Nephron (organoid): ENCODE measurements around the gene CCNL2.
"Not testable (repeated sequence)": the region's sequence is repeated elsewhere in the genome, so short reads cannot be mapped to it uniquely, and the experiment has no call there.

Source experiments
- H3K27ac Mint-ChIP-seq, 3 experiments: 2 replicates each; pipeline ENCODE4 v1.8.0; 2020; ENCODE audit warnings: mixed read lengths in 3 of 3, mild to moderate bottlenecking in 2 of 3, moderate library complexity in 1 of 3
- H3K27me3 Mint-ChIP-seq: 2 replicates; pipeline ENCODE4 v1.8.0; 2021; ENCODE audit warnings: low read depth, mild to moderate bottlenecking, moderate library complexity, mixed read lengths
- H3K36me3 Mint-ChIP-seq: 2 replicates; pipeline ENCODE4 v1.8.0; 2020; ENCODE audit warnings: low read depth, mixed read lengths
- H3K4me1 Mint-ChIP-seq: 2 replicates; pipeline ENCODE4 v1.8.0; 2020; ENCODE audit warnings: mixed read lengths
- H3K4me3 Mint-ChIP-seq, 3 experiments: 2 replicates each; pipeline ENCODE4 v1.8.0; 2020; ENCODE audit warnings: mild to moderate bottlenecking in 3 of 3, mixed read lengths in 3 of 3, moderate library complexity in 2 of 3
- H3K9me3 Mint-ChIP-seq: 2 replicates; pipeline ENCODE4 v1.8.0; 2020; ENCODE audit warnings: mixed read lengths
- CTCF ChIP-seq, 3 experiments: fragments of 200-600 bp; sonication (generic); IDR thresholded peaks; one replicate each; pipeline ENCODE4 v1.5.0; 2021; ENCODE audit warnings: antibody characterized with exemption in 3 of 3; ENCODE audit not compliant: unreplicated experiment in 3 of 3

Gene CCNL2

DNA sequence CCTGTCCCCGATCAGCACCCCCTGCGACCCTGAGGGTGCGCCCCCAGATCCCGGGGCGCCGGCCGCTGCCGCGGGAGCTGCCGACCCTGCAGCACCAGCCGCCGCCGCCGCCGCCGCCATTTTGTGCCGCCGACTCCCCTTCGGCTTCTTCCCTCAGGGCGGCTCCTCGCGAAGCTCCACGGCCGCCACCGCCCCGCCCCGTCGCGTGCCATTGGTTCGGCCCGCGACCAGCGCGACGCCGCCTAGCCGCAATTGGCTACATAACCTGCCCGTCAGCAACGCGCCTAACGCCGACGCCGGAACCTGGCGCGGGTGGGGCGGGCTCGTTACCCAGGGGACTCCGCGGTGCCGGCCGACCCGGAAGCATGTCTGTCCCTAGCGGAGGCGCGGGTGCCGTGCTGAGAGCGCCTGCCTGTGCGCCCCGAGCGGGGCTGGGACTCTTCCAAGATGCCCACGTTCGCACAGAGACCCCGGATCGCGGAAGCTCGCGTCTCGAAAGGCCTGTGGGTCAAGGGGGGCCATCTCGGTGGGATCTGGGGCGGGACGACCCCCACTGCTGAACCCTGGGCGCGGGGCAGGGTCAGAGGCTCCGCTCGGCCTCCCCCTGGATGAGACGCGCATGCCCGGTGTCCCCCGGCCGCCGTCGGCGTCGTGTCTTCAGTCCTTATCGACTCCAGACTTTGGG, at the start of gene CCNL2:
Gene CCNL2 (minus strand): TSS at position 149 of the 685 bp plus-strand sequence. CDS start 29 bp downstream, at position 120.
- Mint-ChIP-seq H3K4me3 (peak within 1 kb of the TSS; percentile 96 to 98 (median 97)), H3K27me3 (no peaks in the 10 kb centered on the region), H3K27ac (peak within 1 kb of the TSS; percentile 75 to 89 (median 88)), H3K4me1 (peaks cover 26% of the 10 kb centered on the region), H3K9me3 (no peaks in the 10 kb centered on the region), H3K36me3 (peaks cover 43% of the 10 kb centered on the region)
- TF ChIP-seq CTCF (IDR thresholded peaks at IDR 0.05; ENCODE audit: unreplicated experiment in 3 of 3) = peak; percentile 55 to 66 (median 60)

DNA sequence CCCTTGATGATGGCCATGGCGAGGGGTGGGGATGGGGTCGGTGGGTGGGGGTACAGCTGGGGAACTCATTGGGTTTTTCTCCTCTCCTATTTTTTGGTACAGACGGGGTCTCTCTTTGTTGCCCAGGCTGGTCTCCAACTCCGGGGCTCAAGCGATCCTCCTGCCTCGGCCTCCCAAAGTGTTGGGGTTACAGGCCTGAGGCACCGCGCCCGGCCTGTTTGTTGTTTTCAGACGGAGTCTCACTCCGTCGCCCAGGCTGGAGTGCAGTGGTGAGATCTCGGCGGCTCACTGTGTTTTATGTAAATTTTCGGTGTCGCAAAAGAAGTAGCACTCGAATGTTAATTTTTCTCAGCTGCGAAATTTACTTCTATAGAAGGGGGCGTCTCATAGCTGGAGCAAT, 47.5 kb upstream of the CCNL2 start:
- not testable (repeated sequence) for H3K9me3 Mint-ChIP-seq, H3K27me3 Mint-ChIP-seq, H3K27ac Mint-ChIP-seq, H3K4me3 Mint-ChIP-seq, H3K36me3 Mint-ChIP-seq, H3K4me1 Mint-ChIP-seq

DNA sequence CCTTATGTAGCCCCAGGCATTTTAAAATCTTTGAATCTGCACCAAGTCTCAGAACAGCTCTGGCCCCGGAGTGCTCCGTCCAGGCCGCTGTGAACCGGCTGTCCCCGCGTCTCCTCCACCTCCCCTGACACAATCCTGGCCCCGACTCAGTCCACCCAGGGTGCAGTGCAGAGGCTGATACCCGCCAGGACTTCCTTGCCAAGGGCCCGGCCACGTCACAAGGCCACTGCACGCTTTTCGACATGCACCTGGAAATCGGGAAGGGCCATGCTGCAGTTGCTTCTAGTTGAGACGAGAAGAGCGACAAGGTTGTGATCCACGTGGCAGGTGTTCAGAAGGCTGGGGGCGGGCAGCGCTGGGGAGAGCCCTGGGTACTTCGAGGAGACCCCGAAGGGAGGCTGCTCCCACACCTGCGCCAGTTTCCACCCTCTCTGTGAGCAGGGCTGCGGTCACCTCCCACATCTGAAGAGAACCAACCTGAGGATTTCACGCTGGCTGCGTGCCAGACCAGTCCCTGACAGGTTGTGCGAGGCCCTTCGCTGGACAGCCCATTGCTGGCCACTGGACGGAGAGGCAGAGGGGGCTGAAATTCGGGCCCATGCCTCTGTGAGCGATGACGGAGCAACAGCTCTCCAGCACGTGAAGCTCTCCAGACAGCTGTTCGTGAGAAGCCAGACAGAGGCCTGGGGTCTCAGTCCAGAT, 43.1 kb upstream of the CCNL2 start:
- Mint-ChIP-seq H3K4me3 (no peak overlapping the region), H3K9me3 (no peaks in the 10 kb centered on the region), H3K27ac (peak overlapping the region in 1 of 3 experiments; percentile 38), H3K27me3 (no peaks in the 10 kb centered on the region), H3K36me3 (no peaks in the 10 kb centered on the region), H3K4me1 (peaks cover 14% of the 10 kb centered on the region)
- no peak for TF ChIP-seq CTCF (IDR thresholded peaks at IDR 0.05; ENCODE audit: unreplicated experiment in 3 of 3)

DNA sequence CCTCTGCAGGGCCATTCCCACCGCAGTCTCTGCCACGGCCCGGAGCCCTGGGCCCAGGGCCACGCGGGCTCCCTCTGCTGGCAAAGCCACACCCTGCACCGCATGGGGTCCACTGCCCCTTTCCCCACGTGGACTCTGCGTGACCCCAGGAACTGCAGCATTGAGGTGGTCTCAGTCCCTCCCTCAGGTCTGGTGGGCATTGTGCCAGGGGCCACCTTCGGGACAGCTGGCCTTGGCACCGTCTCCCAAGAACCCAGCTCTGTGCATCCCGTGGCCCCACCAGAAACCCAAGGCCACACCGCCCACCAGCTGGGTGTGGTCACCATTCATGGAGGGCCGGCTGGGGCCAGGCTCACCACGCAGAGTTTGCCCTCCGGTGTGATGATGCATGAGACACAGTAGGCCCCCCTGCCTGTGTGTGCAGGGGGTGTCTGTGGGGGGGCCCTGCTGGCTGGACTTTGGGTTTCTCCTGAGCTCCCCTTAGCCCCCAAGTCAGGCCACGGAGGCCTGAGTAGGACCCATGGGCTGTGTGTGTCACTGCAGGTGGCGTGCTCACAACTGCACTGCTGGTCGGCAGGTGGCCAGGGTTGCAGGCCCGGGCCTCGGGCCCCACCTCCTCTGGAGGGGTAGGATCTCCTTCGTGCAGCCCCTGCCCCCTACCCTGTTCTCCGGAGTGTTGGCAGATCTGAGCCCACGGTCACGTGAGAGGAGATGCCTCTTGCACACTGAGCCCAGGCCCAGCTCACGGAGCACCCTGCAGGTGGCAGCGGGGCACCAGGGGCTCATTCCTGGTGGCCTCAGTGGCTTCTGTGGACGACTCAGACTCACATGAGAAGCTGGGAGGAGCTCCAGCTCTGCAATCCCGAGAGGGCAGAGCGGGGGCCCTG, 42.1 kb upstream of the CCNL2 start:
- Mint-ChIP-seq H3K27ac (peak overlapping the region; percentile 38 to 80 (median 63)), H3K4me1 (peaks cover 14% of the 10 kb centered on the region), H3K9me3 (no peaks in the 10 kb centered on the region), H3K36me3 (no peaks in the 10 kb centered on the region), H3K4me3 (no peak overlapping the region), H3K27me3 (no peaks in the 10 kb centered on the region)
- peak; percentile 70 to 77 (median 72) for TF ChIP-seq CTCF (IDR thresholded peaks at IDR 0.05; ENCODE audit: unreplicated experiment in 3 of 3)

DNA sequence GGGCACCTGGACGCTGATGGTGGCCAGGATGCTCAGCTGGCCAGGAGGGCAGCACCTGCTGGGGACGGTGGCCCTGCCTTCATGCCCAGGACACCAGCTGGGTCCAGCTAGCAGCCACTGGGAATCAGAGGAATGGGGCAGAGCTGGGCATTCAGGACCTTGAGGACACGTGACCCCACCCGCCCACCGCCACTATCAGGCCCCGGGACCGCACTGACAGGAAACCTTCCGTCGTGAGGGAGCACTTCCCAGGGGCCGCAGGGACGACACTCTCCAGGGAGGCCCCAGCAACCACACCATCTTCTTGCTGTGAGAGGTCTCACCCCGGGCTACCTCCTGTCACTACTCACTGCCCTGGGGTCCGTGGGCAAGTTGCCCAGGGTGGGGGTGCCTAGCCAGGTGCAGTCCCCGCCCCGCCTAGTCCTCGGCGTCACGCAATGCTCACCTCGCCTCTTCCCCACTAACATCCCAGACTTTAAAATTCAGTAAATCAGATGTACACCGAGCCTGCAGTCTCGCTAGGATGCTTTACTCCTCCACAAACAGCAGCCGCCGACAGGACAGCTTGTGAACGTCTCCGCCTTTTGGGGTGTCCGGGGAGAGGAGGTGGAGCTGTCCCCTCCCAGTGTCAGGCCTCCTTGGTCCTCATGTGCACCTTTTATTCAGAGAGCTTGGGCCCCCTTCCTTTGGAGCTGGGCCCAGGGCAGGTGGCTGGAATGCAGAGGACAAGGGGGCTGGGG, 41.3 kb upstream of the CCNL2 start:
- Mint-ChIP-seq H3K4me3 (peak overlapping the region in 2 of 3 experiments; percentile 27 to 47), H3K27ac (peak overlapping the region in 2 of 3 experiments; percentile 63 to 80), H3K36me3 (no peaks in the 10 kb centered on the region), H3K9me3 (no peaks in the 10 kb centered on the region), H3K27me3 (no peaks in the 10 kb centered on the region), H3K4me1 (peaks cover 14% of the 10 kb centered on the region)
- no peak for TF ChIP-seq CTCF (IDR thresholded peaks at IDR 0.05; ENCODE audit: unreplicated experiment in 3 of 3)
